PC-3 (cell line): ENCODE measurements around the gene EIF5AL1.
A peak's percentile ranks its signal among the peaks of the same experiment; 100 is the strongest.

Experiments used
- EZH2 ChIP-seq: fragments of 300-600 bp; sonication (generic); IDR thresholded peaks from one replicate; pipeline ENCODE4 v1.6.1; 2017; ENCODE audit warnings: antibody characterized with exemption, mild to moderate bottlenecking, low read length; ENCODE audit not compliant: unreplicated experiment
- TF ChIP-seq, protein P1 (sequence below): fragments of 300-600 bp; sonication (generic); conservative IDR thresholded peaks from 2 replicates; pipeline ENCODE4 v1.5.1; 2017; ENCODE audit warnings: antibody characterized with exemption, low read depth, mild to moderate bottlenecking, low read length

GRCh38 chr10:79502561-79503309, 9.6 kb upstream of the EIF5AL1 start:
- TF ChIP-seq, protein P1, sequence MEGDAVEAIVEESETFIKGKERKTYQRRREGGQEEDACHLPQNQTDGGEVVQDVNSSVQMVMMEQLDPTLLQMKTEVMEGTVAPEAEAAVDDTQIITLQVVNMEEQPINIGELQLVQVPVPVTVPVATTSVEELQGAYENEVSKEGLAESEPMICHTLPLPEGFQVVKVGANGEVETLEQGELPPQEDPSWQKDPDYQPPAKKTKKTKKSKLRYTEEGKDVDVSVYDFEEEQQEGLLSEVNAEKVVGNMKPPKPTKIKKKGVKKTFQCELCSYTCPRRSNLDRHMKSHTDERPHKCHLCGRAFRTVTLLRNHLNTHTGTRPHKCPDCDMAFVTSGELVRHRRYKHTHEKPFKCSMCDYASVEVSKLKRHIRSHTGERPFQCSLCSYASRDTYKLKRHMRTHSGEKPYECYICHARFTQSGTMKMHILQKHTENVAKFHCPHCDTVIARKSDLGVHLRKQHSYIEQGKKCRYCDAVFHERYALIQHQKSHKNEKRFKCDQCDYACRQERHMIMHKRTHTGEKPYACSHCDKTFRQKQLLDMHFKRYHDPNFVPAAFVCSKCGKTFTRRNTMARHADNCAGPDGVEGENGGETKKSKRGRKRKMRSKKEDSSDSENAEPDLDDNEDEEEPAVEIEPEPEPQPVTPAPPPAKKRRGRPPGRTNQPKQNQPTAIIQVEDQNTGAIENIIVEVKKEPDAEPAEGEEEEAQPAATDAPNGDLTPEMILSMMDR, result peak; percentile 96
- no peak for TF ChIP-seq EZH2
